MM.1S (cell line): Measurements from ENCODE around the gene GTF2H4.
"Not testable (repeated sequence)": the region's sequence is repeated elsewhere in the genome, so short reads cannot be mapped to it uniquely, and the experiment has no call there.

Experiments used
- DNase-seq: peaks from one replicate; pipeline ENCODE4 v3.0.0-alpha.2; 2015
- H2AFZ ChIP-seq: fragments of 300-600 bp; sonication (generic); 2 replicates; pipeline ENCODE4 v1.6.0; 2016; ENCODE audit warnings: antibody characterized with exemption, low read length
- H3F3A ChIP-seq: fragments of 300-600 bp; sonication (generic); 2 replicates; pipeline ENCODE4 v1.6.1; 2016; ENCODE audit warnings: mild to moderate bottlenecking, antibody characterized with exemption, low read length, moderate library complexity, mixed read lengths; ENCODE audit not compliant: insufficient read depth
- H3K27ac ChIP-seq: fragments of 300-600 bp; sonication (generic); 2 replicates; pipeline ENCODE4 v1.5.1; 2016; ENCODE audit warnings: mild to moderate bottlenecking, low read length
- H3K27me3 ChIP-seq: fragments of 300-600 bp; sonication (generic); replicated peaks from 2 replicates; pipeline ENCODE4 v1.6.0; 2016; ENCODE audit warnings: low read length; ENCODE audit not compliant: insufficient read depth
- H3K36me3 ChIP-seq: fragments of 300-600 bp; sonication (generic); replicated peaks from 2 replicates; pipeline ENCODE4 v1.6.1; 2016; ENCODE audit warnings: mild to moderate bottlenecking, low read length, mixed read lengths; ENCODE audit not compliant: insufficient read depth
- H3K4me1 ChIP-seq: fragments of 300-600 bp; sonication (generic); 2 replicates; pipeline ENCODE4 v1.6.1; 2016; ENCODE audit warnings: low read length, mixed read lengths
- H3K4me2 ChIP-seq: fragments of 300-600 bp; sonication (generic); 2 replicates; pipeline ENCODE4 v1.6.0; 2016; ENCODE audit warnings: low read depth, low read length
- H3K4me3 ChIP-seq: fragments of 300-600 bp; sonication (generic); 2 replicates; pipeline ENCODE4 v1.5.1; 2016; ENCODE audit warnings: low read length, mixed read lengths
- H3K79me2 ChIP-seq: fragments of 300-600 bp; sonication (generic); 2 replicates; pipeline ENCODE4 v1.6.1; 2016; ENCODE audit warnings: mixed run types, low read length, mixed read lengths
- H3K9ac ChIP-seq: fragments of 300-600 bp; sonication (generic); 2 replicates; pipeline ENCODE4 v1.6.1; 2016; ENCODE audit warnings: low read length, mixed read lengths
- H3K9me2 ChIP-seq: fragments of 300-600 bp; sonication (generic); replicated peaks from 2 replicates; pipeline ENCODE4 v1.6.1; 2016; ENCODE audit warnings: mild to moderate bottlenecking, low read length, mixed read lengths; ENCODE audit not compliant: insufficient read depth
- H3K9me3 ChIP-seq: fragments of 300-600 bp; sonication (generic); replicated peaks from 2 replicates; pipeline ENCODE4 v1.6.1; 2016; ENCODE audit warnings: mild to moderate bottlenecking, low read length, mixed read lengths; ENCODE audit not compliant: insufficient read depth
- H4K20me1 ChIP-seq: fragments of 300-600 bp; sonication (generic); 2 replicates; pipeline ENCODE4 v1.6.1; 2016; ENCODE audit warnings: mild to moderate bottlenecking, low read length, moderate library complexity, mixed read lengths; ENCODE audit not compliant: insufficient read depth
- CTCF ChIP-seq: fragments of 300-600 bp; sonication (generic); IDR thresholded peaks from 2 replicates; pipeline ENCODE4 v1.5.1; 2016; ENCODE audit warnings: antibody characterized with exemption, low read length, mixed read lengths
- EZH2 ChIP-seq: fragments of 300-600 bp; sonication (generic); optimal IDR thresholded peaks from 2 replicates; pipeline ENCODE3; 2017; ENCODE audit warnings: low read depth, mild to moderate bottlenecking, antibody characterized with exemption, low read length, mixed read lengths
- EZH2phosphoT487 ChIP-seq: fragments of 300-600 bp; sonication (generic); IDR thresholded peaks from 2 replicates; pipeline ENCODE4 v1.6.1; 2018; ENCODE audit warnings: antibody characterized with exemption, low read length

Gene GTF2H4

GRCh38 chr6:30917487-30917886 is 9.5 kb downstream of the GTF2H4 start:
- Histone ChIP-seq H3K36me3 (no peaks in the 10 kb centered on the region), H3K9me3 (no peaks in the 10 kb centered on the region), H4K20me1 (no peaks in the 10 kb centered on the region), H3K79me2 (no peaks in the 10 kb centered on the region), H3K9ac (no peak overlapping the region), H3K4me1 (peaks cover 8% of the 10 kb centered on the region; the same call in 1 of the 2 replicates), H3F3A (no peaks in the 10 kb centered on the region; the same call in 1 of the 2 replicates), H3K4me2 (no peak overlapping the region), H3K27me3 (no peaks in the 10 kb centered on the region), H3K27ac (no peak overlapping the region), H3K9me2 (no peaks in the 10 kb centered on the region), H3K4me3 (no peak overlapping the region), H2AFZ (no peak overlapping the region)
- no peak for DNase-seq
- TF ChIP-seq EZH2 (no peak), CTCF (no peak), EZH2phosphoT487 (no peak)

- H3K27ac ChIP-seq: no peak overlapping the region
- peaks cover 8% of the 10 kb centered on the region; the same call in 1 of the 2 replicates for H3K4me1 ChIP-seq
- H3K36me3 ChIP-seq: no peaks in the 10 kb centered on the region
- H3K9ac ChIP-seq: no peak overlapping the region
- no peak overlapping the region for H2AFZ ChIP-seq
- H3K9me3 ChIP-seq: no peaks in the 10 kb centered on the region
- H3K79me2 ChIP-seq: no peaks in the 10 kb centered on the region
- no peaks in the 10 kb centered on the region for H4K20me1 ChIP-seq
- H3K27me3 ChIP-seq: no peaks in the 10 kb centered on the region
- no peak for DNase-seq
- no peaks in the 10 kb centered on the region for H3K9me2 ChIP-seq
- H3K4me2 ChIP-seq: no peak overlapping the region
- no peak overlapping the region for H3K4me3 ChIP-seq
- TF ChIP-seq CTCF: no peak
- no peaks in the 10 kb centered on the region; the same call in 1 of the 2 replicates for H3F3A ChIP-seq
Observed at GRCh38 chr6:30918670-30919069, 10.7 kb downstream of the GTF2H4 start.

GRCh38 chr6:30922447-30922852 is 14.4 kb downstream of the GTF2H4 start:
- TF ChIP-seq EZH2phosphoT487: no peak
- no peak for TF ChIP-seq CTCF
- TF ChIP-seq EZH2: no peak
- H3K27ac ChIP-seq: no peak overlapping the region

GRCh38 chr6:30924040-30924627 is 16.1 kb downstream of the GTF2H4 start:
- not testable (repeated sequence) for H3K36me3 ChIP-seq, H3K4me1 ChIP-seq, H3K27me3 ChIP-seq

More at GRCh38 chr6:30922447-30922852, 14.4 kb downstream of the GTF2H4 start:
- Histone ChIP-seq H3K4me3 (no peak overlapping the region), H3F3A (no peaks in the 10 kb centered on the region), H2AFZ (no peak overlapping the region), H3K79me2 (no peaks in the 10 kb centered on the region), H3K9ac (no peak overlapping the region), H3K4me2 (no peak overlapping the region), H4K20me1 (no peaks in the 10 kb centered on the region), H3K36me3 (no peaks in the 10 kb centered on the region), H3K27me3 (no peaks in the 10 kb centered on the region), H3K9me2 (no peaks in the 10 kb centered on the region), H3K4me1 (no peaks in the 10 kb centered on the region), H3K9me3 (no peaks in the 10 kb centered on the region)
- DNase-seq: no peak

More at GRCh38 chr6:30924040-30924627, 16.1 kb downstream of the GTF2H4 start:
- not testable (repeated sequence) for H3K4me3 ChIP-seq, H3K4me2 ChIP-seq, H3K9me3 ChIP-seq, H3F3A ChIP-seq, H4K20me1 ChIP-seq, H3K9ac ChIP-seq, H3K9me2 ChIP-seq, DNase-seq, H3K27ac ChIP-seq, H2AFZ ChIP-seq, H3K79me2 ChIP-seq
